Endometrial microvascular endothelial cells (primary cell): ENCODE data around the gene POFUT2. TPM values are rescaled to one million over a fixed set of nuclear protein-coding genes. Genes with fewer than 3 reads are reported as not detected.

Experiments
- in situ Hi-C: cut with HindIII; loops from 2 replicates; pipeline ENCODE4 v1.10.0; 2017; ENCODE audit warnings: low sequenced_read_pairs, low pct_unique_long_range_greater_than_20kb; ENCODE audit errors: inconsistent ontology term
- total RNA-seq: library from RNA; depleted of rRNA; stranded (reverse); fragments of >200 nt; gene quantifications from one replicate; pipeline ENCODE4 v1.2.3, GENCODE V29; 2015; ENCODE audit errors: inconsistent ontology term

POFUT2 gene, protein sequence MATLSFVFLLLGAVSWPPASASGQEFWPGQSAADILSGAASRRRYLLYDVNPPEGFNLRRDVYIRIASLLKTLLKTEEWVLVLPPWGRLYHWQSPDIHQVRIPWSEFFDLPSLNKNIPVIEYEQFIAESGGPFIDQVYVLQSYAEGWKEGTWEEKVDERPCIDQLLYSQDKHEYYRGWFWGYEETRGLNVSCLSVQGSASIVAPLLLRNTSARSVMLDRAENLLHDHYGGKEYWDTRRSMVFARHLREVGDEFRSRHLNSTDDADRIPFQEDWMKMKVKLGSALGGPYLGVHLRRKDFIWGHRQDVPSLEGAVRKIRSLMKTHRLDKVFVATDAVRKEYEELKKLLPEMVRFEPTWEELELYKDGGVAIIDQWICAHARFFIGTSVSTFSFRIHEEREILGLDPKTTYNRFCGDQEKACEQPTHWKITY
- 25.5 TPM for total RNA-seq

DNA sequence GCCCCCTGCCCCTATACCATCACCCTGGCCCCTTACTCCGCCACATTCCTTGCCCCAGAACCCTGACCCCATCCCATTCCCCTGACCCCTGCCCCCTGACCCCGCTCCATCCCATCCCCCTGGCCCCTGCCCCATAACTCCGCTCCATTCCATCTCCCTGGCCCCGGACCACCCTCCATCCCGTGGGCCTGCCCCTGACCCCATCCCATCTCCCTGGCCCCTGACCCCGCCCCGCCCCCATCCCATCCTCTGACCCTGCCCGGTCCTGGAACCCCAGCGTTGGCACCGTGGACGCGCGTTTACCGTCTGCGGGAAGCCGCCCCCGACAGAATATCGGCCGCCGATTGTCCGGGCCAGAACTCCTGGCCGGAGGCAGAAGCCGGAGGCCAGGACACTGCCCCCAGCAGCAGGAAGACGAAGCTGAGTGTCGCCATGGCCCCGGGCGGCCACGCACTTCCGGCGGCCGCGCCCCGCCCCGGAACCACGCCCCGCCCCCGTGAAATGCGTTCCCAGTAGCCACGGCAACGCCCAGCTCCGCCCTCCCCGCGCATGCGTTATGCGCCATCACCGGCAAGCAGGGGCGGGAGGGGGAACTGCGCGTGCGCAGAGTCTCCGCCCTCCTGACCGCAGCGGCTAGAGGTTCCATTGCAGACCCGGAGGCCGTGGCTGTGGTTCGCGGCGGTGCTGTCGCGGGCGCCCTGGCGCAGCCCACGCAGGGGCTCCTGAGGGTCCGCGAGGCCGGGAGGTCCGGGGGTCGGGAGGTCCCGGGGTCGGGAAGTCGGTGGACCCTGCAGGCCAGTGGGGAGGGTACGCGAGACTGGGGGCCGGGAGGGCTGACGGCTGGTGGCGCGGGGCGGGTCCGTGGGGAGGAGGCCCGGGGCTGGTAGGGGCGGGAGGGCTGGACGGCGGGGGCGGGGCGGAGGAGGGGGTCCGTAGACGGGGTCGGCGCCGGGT lies at the start of gene POFUT2:
Gene POFUT2 (minus strand): TSS at position 458 of the 954 bp plus-strand sequence. CDS start 24 bp downstream, at position 434.
- in situ Hi-C loops, result no loop called here

DNA sequence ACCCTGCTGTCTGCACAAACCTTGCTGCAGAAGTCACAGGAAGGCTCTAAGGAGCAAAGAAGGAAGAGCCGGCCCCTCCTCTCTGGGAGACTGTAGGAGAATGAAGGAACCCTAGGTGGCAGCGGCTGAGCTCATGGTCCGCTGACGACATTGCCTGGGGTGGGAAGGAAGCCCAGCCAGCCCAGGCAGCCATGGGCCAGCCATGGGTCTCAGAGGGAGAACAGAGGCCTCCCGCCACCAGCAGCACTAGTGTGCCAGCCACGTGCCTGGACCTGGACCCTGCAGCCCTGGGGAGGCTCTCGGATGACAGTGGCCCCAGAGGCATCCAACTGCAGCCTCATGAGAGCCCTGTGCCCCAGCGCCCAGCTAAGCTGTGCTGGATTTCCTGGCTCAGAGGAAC lies 49.2 kb upstream of the POFUT2 start:
- in situ Hi-C loops, result no loop called here

DNA sequence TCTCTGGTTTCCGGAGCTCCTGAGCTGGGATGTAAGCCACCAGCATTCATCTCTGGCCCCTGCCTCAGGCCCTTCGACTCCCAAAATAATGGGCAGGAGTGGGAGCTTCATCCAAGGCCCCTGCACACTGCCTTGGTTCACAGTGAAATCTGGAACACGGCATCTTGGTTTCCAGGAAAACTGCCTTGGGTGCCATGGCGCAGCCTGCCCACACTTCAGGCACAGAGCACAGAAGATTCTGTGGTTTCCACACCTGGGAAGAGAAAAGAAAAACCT lies 48.8 kb upstream of the POFUT2 start:
- in situ Hi-C loops, result no loop called here

DNA sequence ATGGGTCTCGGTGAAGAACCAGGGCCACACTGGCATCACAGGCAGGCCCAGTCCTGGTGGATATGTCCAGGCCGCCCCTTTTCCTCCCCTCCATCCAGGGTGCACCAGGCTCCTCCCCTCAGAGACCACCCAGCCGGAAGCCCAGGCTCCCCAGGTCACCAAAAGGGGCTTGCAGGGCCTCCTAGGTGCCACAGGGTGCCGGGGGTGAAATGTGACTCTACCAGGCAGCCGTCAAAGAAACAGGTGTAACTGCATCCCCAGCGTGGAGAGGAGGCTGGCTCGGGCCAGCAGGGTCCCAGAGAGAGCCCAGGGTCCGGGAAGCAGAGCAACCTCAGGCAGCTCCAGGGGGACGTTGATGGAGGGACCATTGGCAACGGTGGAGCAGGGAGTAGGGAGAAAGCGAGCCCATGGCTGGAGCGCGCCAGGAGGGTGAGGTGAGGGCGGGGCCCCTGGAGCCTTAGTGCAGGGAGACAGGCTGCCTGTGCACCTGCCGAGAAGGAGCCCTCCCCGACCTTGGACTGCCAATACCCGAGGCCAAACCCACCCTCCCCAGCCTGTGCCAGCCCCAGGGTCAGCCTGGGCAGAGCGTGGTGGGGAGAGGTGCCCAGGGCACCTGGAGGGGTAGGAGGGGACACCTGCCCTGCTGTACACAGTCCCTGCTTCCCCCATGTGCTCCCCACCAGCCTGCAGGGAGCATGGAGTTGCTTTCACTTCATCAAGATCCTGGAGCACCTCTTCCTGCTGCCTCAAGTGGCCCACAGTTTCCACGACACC lies 48.3 kb upstream of the POFUT2 start:
- in situ Hi-C loops, result no loop called here

DNA sequence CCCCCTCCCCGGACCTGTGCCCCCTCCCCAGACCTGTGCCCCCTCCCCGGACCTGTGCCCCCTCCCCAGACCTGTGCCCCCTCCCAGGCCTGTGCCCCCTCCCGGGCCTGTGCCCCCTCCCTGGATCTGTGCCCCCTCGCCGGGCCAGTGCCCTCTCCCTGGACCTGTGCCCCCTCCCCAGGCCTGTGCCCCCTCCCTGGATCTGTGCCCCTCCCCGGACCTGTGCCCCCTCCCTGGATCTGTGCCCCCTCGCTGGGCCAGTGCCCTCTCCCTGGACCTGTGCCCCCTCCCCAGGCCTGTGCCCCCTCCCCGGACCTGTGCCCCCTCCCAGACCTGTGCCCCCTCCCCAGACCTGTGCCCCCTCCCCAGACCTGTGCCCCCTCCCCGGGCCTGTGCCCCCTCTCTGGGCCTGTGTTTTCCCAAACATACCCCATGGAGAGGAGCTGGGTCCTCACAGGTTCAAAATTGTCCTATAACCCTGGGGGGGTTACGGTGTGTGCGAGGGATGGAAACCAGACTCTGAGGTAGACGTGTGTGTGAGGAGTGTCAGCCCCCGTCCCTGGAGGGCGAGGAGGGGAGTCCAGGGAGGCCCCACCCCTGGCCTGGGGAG lies 47.6 kb upstream of the POFUT2 start:
- in situ Hi-C loops, result no loop called here

DNA sequence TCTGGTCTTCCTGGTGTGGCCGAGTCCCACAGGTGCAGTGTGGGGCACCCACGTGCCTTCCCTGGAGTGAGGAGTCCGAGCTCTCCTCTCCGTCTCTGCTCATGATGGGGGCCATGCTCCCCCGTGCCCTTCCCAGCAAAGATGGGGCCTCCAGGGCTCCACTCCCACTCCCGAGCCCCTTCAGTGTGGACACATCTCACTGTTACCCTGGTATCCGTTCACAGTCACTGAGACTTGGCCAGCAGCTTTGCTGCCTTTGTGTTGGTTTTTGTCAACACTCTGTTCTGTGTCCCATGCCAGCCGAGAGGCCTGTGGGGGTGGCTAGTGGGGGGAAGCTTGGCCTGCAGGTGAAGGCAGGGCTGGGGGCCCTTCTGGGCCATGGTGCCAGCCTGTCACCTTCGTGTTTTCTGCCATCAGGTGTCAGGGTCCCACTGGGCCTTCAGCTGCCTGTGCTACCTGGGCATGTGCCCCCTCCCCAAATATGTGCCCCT lies 46.9 kb upstream of the POFUT2 start:
- in situ Hi-C loops, result no loop called here

DNA sequence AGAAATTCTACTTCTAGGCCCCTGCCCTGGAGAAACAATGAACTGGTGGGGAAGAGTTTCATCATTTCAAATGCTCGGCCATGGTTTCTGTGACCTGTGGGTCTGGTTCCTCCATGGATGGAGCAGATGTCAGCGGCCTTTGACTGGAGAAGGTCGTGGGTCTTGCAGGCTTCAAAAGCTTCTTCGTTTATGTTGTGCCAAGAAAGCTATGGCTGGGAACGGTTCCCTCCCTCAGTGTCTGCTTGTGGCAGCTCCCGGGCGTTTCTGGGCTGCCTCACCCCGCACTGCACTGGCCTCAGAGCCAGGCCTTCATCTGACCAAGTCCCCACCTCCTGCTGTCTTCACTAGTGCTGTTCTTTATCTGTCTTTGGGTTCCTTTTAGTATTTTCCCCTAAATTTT lies 46.4 kb upstream of the POFUT2 start:
- in situ Hi-C loops, result no loop called here

DNA sequence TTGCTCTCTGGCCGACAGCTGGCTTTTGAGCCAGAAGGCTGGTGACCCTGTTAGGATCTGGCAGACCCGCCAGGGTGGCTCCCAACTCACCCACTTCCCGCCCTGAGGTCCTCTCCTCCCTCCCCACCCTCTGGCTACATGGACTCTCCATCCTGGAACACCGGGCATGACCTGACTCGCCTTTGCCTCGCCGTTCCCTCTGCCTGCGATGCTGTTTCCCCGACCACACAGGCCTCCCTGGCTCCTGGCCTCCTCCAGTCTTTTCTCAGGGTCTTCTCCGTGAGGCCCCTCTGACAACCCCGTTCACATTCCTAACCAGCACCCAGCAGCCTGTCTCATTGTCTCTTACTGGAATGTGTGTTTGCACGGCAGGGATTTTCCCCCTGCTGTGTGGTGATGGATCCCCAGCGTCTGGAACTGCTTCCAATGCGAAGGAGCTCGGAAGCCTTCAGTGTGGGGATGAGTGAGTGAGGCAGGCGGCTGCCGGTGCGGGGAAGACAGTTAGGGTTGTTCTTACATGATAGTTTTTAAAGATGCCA lies 46.0 kb upstream of the POFUT2 start:
- in situ Hi-C loops, result no loop called here

DNA sequence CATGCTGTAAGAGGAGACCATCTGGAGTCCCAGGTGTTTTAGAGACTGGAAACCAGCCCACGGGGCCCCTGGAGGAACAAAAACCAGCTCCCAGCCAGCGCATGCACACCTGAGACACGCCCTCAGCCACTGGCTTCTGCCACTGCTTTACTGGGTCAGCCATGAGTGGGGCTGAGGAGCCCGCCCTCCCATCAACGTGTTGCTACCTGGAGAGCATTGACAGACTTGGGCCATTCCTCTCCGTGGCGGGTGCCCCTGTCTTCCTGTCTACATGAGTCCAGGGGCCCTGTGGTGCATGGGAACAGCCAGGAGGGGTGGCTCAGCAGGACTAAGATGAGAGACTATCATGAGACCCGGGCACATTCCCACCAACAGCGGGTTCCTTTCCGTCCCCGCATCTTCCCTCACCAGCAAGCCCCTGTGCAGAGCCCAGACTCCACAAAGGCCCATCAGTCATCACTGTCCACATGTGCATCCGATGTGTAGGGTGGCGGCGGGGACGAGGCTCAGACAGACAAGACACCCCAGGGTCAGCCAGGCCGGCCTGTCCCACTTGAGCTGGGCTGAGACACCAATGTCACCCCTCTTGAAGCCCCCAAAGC lies 45.4 kb upstream of the POFUT2 start:
- in situ Hi-C loops, result no loop called here

DNA sequence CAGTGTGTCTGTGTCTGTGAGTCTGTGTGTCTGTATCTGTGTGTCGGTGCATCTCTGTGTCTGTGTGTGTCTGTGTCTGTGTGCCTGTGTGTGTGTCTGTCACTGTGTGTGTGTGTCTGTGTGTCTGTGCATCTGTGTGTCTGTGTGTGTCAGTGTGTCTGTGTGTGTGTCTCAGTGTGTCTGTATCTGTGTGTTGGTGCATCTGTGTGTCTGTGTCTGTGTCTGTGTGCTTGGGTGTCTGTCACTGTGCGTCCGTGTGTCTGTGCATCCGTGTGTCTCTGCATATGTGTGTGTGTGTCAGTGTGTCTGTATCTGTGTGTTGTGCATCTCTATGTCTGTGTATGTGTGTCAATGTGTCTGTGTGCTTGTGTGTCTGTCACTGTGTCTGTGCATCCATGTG lies 44.7 kb upstream of the POFUT2 start:
- in situ Hi-C loops, result no loop called here

DNA sequence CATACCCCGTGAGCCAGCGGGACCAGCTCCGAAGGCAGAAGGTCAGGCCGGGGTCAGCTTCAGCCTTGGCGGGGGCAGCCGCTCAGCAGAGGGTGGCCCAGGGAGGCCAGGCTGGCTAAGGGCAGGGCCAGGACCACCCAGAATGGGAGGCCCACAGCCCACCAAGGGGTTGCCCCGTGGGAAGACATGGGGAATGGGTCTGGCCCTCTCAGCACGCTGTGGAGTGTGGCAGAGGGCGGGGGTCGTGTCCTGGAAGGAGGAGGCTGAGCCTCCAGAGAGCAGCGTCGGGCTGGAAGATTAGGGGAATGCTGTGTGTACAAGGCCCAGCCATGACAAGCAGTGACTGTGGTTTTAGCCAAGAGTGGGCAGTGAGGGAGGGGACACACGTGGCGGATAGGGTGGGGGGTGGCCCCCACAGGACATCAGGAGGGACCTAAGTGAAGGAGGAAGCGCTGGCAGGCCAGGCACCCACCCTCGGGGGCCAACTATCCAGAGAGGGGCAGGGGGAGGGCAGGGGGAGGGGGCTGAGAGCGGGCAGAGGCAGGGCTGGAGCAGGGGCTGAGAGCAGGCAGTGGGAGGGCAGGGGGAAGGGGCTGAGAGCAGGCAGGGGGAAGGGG lies 43.9 kb upstream of the POFUT2 start:
- in situ Hi-C loops, result no loop called here

DNA sequence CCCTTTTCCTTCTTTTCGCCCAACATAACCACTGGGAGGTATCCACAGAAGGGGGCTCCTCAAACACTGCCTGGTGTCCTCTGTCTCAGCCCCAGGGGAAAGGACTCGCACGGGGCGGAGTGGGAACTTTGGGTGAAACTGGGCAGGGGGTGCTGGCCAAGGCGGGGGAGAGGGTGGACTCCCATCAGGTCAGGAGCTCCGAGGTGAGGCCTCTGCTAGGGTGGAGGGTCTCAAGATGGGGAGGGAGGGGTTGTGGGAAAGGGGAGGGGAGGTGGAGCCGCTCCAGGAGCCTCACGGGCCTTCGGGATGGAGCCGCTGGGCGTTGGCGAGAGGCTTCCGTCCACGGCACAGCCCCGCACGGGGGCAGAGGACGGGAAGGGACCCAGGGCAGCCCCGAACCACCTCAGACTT lies 43.2 kb upstream of the POFUT2 start:
- in situ Hi-C loops, result no loop called here

DNA sequence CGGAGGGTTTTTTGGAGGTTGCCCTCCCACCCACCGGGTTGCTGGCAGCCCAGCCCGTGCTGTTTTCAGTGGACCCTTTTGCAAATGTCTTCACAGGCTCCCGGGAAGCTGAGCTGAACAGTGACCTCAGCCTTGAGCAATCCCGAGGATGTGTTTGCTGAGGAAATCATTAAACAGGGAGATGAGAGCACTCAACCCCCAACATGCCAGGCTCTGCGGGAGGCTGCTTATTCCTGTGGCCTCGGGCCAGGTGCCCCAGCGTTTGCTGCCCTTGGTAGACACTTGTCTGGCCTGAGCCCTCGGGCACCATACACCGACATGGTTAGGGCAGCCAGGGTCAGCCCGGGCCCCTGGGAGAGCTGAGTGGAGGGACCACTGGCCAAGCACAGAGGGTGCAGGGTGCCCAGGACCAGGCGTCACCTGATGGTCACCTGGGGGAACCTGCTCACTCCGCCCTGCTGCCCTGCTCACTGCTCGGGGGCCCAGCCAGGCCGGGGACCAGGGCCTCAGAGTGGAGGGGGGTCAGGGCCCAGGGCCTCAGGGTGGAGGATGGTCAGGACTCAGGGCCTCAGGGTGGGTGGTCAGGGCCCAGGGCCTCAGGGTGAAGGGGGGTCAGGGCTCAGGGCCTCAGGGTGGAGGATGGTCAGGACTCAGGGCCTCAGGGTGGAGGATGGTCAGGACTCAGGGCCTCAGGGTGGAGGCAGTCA lies 42.5 kb upstream of the POFUT2 start:
- in situ Hi-C loops, result no loop called here

DNA sequence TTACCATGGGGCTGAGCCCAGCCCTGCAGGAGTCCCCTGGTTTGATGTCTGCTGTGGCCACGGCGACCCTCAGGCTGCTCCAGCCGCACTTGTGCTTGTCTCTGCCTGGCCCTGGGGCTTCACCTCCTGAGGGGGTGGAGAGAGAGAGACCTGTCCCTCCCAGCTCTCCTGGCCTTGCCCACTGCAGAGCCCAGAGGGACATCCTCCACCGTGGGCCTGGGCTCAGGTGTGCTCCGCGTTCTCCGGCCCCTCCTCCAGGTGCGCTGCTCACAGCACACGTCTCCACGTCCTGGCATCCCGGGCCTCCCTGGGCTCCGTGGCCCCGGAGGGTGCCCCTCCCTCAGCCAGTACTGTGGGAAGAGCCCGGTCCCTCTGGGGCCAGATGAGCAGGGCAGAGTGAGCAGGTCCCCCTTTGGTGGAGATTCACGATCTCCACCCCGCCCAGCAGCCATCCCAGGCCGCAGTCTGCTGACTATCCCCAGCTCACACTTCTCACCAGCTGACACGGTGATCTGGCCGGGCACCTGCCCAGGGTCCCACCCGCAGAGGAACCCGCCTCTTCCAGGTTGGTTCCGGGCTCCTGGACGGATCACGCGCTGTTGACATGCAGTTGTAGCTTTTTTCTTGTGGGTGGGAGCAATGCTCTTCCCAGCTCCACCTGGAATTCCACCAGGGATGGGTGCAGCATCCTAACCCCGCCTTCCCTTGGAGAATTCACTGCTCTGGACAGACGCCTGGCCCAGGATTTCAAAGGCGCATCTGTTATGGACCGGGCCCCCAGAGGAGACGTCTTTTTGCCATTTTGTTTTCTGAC lies 41.8 kb upstream of the POFUT2 start:
- in situ Hi-C loops, result no loop called here

DNA sequence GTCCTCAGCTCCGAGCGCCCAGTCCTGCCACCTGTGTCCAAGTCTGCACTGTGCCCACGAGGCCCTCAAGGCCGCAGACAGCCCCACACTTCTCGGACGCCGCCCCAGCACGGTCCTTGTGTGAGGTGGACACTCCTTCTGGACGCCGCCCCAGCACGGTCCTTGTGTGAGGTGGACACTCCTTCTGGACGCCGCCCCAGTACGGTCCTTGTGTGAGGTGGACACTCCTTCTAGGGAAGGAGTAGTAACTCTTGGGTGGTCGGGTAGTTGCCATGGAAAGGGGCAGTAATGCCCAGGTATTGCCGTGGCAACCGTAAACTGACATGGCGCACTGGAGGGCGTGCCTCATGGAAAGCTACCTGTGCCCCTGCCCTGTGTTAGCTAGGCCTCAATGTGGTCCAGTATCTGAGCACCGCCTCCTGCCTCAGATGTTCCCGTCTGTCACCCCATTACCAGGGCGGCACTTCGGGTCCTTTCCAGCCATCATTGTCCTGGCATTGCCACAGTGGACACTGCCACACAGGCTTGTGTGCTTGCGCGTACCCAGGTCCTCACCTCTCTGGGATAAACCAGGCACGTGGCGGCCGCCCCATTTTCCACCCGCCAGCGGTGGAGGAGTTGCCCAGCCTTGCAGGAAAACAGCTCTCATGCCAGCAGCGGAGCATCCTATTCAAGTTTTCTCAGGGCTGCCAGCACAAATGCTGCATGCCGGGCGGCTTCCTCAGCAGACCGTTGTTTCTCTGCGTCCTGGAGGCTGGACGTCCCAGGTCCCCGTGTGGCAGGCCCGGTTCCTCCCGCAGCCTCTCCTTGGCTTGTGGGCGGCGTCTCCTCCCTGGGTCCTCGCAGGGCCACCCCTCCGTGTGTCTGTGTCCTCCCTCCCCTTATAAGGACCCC lies 40.8 kb upstream of the POFUT2 start:
- in situ Hi-C loops, result no loop called here
